Lung (tissue), 12 donors: ENCODE results near the gene GPR142. TPM values are rescaled to one million over a fixed set of nuclear protein-coding genes. Genes with fewer than 3 reads are reported as not detected.

ENCODE experiments used
- ATAC-seq: fragments of 200-7000 bp; cut with Tn5 transposase; one replicate; pipeline ENCODE4 v1.9.1; 2020; ENCODE audit warnings: moderate number of reproducible peaks; ENCODE audit not compliant: insufficient read depth, low FRiP score
- DNase-seq, 3 donors: peaks; one replicate each; pipeline ENCODE4 v3.0.0-alpha.2; 2013 to 2017
- H3K27ac ChIP-seq, 2 donors: one replicate each; pipeline ENCODE4 v1.5.1; 2013; ENCODE audit warnings: mild to moderate bottlenecking in 2 of 2, moderate library complexity in 2 of 2, control low read depth in 1 of 2, inconsistent platforms in 1 of 2, low read depth in 1 of 2, low read length in 1 of 2
- H3K27me3 ChIP-seq, 3 donors: one replicate each; pipeline ENCODE4 v1.5.1; 2013; ENCODE audit warnings: low read length in 2 of 3; ENCODE audit not compliant: control insufficient read depth in 3 of 3, insufficient read depth in 3 of 3
- H3K36me3 ChIP-seq, 4 donors: one replicate each; pipeline ENCODE4 v1.5.1; 2013; ENCODE audit warnings: low read length in 4 of 4, mild to moderate bottlenecking in 1 of 4, moderate library complexity in 1 of 4; ENCODE audit not compliant: control insufficient read depth in 4 of 4, insufficient read depth in 4 of 4
- H3K4me1 ChIP-seq, 5 donors: one replicate each; pipeline ENCODE4 v1.5.1; 2013; ENCODE audit warnings: low read length in 5 of 5, mild to moderate bottlenecking in 2 of 5, moderate library complexity in 1 of 5; ENCODE audit not compliant: control insufficient read depth in 5 of 5, insufficient read depth in 5 of 5
- H3K4me3 ChIP-seq: one replicate; pipeline ENCODE4 v1.5.1; 2013; ENCODE audit warnings: mild to moderate bottlenecking, control low read depth, moderate library complexity
- H3K9ac ChIP-seq, 2 donors: one replicate each; pipeline ENCODE4 v1.5.1; 2013; ENCODE audit warnings: low read length in 2 of 2, control low read depth in 1 of 2; ENCODE audit not compliant: insufficient read depth in 1 of 2
- H3K9me3 ChIP-seq, 4 donors: one replicate each; pipeline ENCODE4 v1.5.1; 2013; ENCODE audit warnings: low read length in 3 of 4, mild to moderate bottlenecking in 1 of 4, moderate library complexity in 1 of 4; ENCODE audit not compliant: control insufficient read depth in 4 of 4, insufficient read depth in 3 of 4
- CTCF ChIP-seq: IDR thresholded peaks from 2 replicates; pipeline ENCODE4 v1.5.1; 2012; ENCODE audit warnings: mild to moderate bottlenecking; ENCODE audit errors: control extremely low read depth, extremely low read depth
- WGBS, 2 donors: extraction: QIAGEN DNeasy Blood & Tissue Kit; methylation state at CpG; one replicate each; pipeline ENCODE4 v1.1.7; 2013; 5-methylcytosine and 5-hydroxymethylcytosine counted together
- polyA plus RNA-seq, 2 donors: library from polyadenylated mRNA; stranded (reverse); fragments of 200-250 nt; gene quantifications; one replicate each; pipeline ENCODE4 v1.2.1, GENCODE V29; 2013
- total RNA-seq, 2 donors: library from RNA; depleted of rRNA in 1 of 2; stranded (reverse); fragments of >200 nt in 1 of 2; gene quantifications; one replicate each; pipeline ENCODE4 v1.2.1, GENCODE V29; 2014 to 2021
- donor health status: control.
- donor health status: control.
- donor health status: Bipolar disorder and iron deficiency.
- donor health status: healthy.
- donor health status: DM: yes; HTN: yes; CAD: no.

GPR142 gene
- total and polyA plus RNA-seq, 4 donors: 0.03 TPM; not detected in 3

DNA sequence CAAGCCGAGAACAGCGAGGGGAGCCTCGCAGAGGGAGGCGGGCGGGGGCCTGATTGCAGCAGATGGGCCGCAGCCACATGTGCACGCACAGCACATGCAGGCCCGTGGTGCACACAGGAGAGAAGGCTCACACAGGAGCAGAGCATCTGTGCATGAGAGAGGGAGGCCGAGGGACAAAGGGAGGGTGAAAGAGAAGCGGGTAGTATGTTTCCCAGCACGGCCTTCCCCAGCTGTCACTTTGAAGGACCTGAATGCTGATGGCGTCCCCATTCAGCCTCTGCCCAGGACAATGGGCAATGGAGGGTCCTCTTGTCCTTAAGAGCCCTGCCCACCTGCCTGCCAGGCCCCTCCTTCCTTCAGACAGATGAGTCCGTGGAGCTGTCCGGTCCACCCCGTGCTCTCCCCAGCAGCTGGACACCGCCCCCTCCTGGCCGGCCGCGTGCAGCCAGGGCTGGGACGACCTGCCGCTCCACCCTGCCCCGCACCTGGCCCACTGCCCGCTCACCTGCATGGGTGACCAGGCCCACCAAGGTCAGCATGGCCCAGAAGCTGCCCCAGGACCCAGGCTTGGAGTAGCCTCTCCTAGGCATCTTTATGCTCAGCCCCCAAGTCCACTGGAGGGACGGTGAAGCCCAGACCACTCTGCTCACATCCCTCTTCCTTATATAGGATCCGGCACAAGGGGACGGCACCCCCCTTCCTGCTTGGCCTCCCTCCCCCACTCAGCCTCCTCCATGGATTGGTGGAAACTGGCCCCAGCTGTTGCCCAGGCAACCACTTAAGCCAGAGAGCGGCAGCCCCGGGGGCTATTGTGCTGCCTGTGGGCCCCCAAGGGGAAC lies 5.9 kb upstream of the GPR142 start, which contains the start of gene BTBD17:
BTBD17 (minus strand) TSS at position 639 of the 839 bp plus-strand sequence; CDS start at position 590, 49 bp downstream.
- ATAC-seq (peak; percentile 55), DNase-seq (peak; percentile 33 to 71 (median 67))
- Histone ChIP-seq H3K4me3 (no peak within 1 kb of the TSS), H3K36me3 (no peaks in the 10 kb centered on the region), H3K9me3 (peaks cover 0 to 8% (median 0%) of the 10 kb centered on the region in 4 donors), H3K9ac (no peak within 1 kb of the TSS), H3K27ac (no peak within 1 kb of the TSS), H3K4me1 (peaks cover 0 to 24% (median 4%) of the 10 kb centered on the region in 5 donors), H3K27me3 (peaks cover 16 to 21% (median 17%) of the 10 kb centered on the region in 3 donors)
- WGBS, 2 donors: 27 to 31% methylated on average over 22 to 28 of the region's 28 CpGs
- peak; percentile 27 for TF ChIP-seq CTCF

DNA sequence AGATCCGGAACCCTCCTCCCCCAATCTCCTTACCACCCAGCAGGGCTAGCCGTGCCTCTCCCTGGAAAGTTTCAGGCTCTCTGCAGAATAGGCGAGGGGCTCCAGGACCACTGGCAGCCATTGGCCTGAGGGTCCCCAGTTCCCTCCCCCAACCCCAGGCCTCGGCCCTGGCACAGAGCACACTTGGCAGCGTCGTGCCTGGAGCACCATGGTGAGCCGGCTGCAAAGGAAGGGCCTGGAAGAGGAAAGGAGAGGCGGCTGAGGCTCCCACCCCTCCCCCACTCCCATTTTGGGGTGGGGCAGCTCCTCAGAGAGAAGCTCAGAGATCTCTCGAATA lies 5.3 kb upstream of the GPR142 start:
- ATAC-seq: no peak
- 21 to 37% methylated on average over 8 to 9 of the region's 9 CpGs for WGBS, 2 donors
- no peak overlapping the region for H3K27ac ChIP-seq
- DNase-seq: no peak
- no peak overlapping the region for H3K4me3 ChIP-seq
- H3K36me3 ChIP-seq: no peaks in the 10 kb centered on the region
- peaks cover 14 to 19% (median 14%) of the 10 kb centered on the region in 3 donors for H3K27me3 ChIP-seq
- no peak overlapping the region for H3K9ac ChIP-seq
- H3K9me3 ChIP-seq: peaks cover 0 to 8% (median 0%) of the 10 kb centered on the region in 4 donors
- TF ChIP-seq CTCF: no peak
- H3K4me1 ChIP-seq: peaks cover 0 to 19% (median 4%) of the 10 kb centered on the region in 5 donors

GRCh38 chr17:74362810-74363498 lies 4.4 kb upstream of the GPR142 start:
- Histone ChIP-seq H3K9me3 (peaks cover 0 to 5% (median 0%) of the 10 kb centered on the region in 4 donors), H3K27me3 (peaks cover 6 to 14% (median 8%) of the 10 kb centered on the region in 3 donors), H3K9ac (no peak overlapping the region), H3K36me3 (no peaks in the 10 kb centered on the region), H3K27ac (no peak overlapping the region), H3K4me3 (no peak overlapping the region), H3K4me1 (peaks cover 0 to 17% (median 3%) of the 10 kb centered on the region in 5 donors)
- 51 to 77% methylated on average over 14 of the region's 14 CpGs for WGBS, 2 donors
- DNase-seq (no peak), ATAC-seq (no peak)
- no peak for TF ChIP-seq CTCF
